Activated CD4-positive, alpha-beta memory T cell treated with anti-CD3 and anti-CD28 coated beads for 36 hours (primary cell): ENCODE measurements around the gene UVSSA. TPM values are rescaled to one million over a fixed set of nuclear protein-coding genes. Genes with fewer than 3 reads are reported as not detected.
"Not testable (repeated sequence)": the region's sequence is repeated elsewhere in the genome, so short reads cannot be mapped to it uniquely, and the experiment has no call there.

Experiments
- CTCF ChIA-PET: fragments of 350-600 bp; sonication (Branson Sonifier 250); formaldehyde crosslinking; loops from one replicate; lab custom pipeline; 2021; ENCODE audit warnings: antibody characterized with exemption, inconsistent platforms; lab: Charles Lee
- POLR2A ChIA-PET: fragments of 350-600 bp; sonication (Branson Sonifier 250); formaldehyde crosslinking; loops from one replicate; lab custom pipeline; 2021; ENCODE audit warnings: antibody characterized with exemption; lab: Charles Lee
- DNase-seq: peaks from one replicate; pipeline ENCODE4 v3.0.0-alpha.2; 2020
- H3K27ac Mint-ChIP-seq: one replicate; pipeline ENCODE4 v1.8.0; 2021; ENCODE audit warnings: mixed read lengths
- H3K27me3 Mint-ChIP-seq: one replicate; pipeline ENCODE4 v1.8.0; 2021; ENCODE audit warnings: mixed read lengths
- H3K36me3 Mint-ChIP-seq: one replicate; pipeline ENCODE4 v1.8.0; 2021; ENCODE audit warnings: mixed read lengths
- H3K4me1 Mint-ChIP-seq: one replicate; pipeline ENCODE4 v1.8.0; 2021; ENCODE audit warnings: low read depth, mixed read lengths
- H3K4me3 Mint-ChIP-seq: one replicate; pipeline ENCODE4 v1.8.0; 2021; ENCODE audit warnings: mild to moderate bottlenecking, mixed read lengths
- H3K9me3 Mint-ChIP-seq: one replicate; pipeline ENCODE4 v1.8.0; 2021; ENCODE audit warnings: mixed read lengths
- intact Hi-C: fragments of 100-400 bp; cut with micrococcal nuclease; formaldehyde crosslinking; loops from one replicate; pipeline ENCODE4 v1.15.1; 2023
- total RNA-seq, 2 experiments: library from RNA; stranded (reverse); gene quantifications; one replicate each; pipeline ENCODE4 v1.2.3, GENCODE V29; 2021

The UVSSA gene
- total RNA-seq, 2 experiments from 2014 or later, result 20.2 to 21.5 TPM

DNA sequence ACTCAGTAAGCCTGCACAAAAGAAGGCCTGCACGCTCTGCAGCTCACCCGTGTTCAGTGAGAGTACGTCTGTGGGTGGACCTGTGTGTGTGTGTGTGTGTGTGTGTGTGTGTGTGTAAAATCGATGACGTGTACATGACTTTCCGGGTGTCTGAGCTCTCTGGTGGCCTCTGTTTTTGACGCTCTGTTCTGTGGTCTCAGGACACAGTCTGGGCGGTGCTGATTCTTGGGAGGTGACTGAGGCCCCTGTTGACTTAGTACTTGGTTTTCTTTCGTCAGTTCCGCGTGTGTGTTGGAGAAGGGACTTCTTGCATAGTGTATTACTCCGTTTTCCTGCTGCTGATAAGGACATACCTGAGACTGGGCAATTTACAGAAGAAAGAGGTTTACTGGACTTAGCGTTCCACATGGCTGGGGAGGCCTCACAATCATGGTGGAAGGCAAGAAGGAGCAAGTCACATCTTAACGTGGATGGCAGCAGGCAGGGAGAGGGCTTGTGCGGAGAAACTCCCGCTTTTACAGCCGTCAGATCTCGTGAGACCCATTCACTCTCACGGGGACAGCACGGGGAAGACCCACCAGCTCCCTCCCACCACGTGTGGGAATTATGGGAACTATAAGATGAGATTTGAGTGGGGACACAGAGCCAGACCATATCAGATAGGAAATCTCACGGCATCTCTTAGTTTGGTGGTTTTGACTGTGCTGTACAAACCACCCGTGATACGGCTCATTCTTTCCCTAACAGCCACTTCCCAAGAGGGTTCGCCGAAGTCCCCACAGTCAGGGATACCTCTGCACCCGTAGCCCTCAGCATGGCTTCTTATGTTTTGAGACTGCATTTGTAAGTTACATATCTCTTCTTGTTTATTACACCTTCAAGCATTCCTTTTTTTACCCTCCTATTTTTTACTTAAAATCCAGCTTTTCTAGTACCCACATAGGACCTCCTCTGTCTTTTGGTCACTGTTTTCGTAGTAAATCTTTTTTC is 24.5 kb downstream of the UVSSA start:
- DNase-seq, result no peak
- H3K4me3 Mint-ChIP-seq, result no peak overlapping the region
- H3K27me3 Mint-ChIP-seq, result no peaks in the 10 kb centered on the region
- intact Hi-C loops, result no loop called here
- ChIA-PET POLR2A (no interaction called here), CTCF (no interaction called here)
- no peaks in the 10 kb centered on the region for H3K4me1 Mint-ChIP-seq
- H3K36me3 Mint-ChIP-seq, result peaks cover 13% of the 10 kb centered on the region
- no peak overlapping the region for H3K27ac Mint-ChIP-seq
- no peaks in the 10 kb centered on the region for H3K9me3 Mint-ChIP-seq

- H3K4me3 Mint-ChIP-seq, intact Hi-C loops, H3K27ac Mint-ChIP-seq, DNase-seq, H3K4me1 Mint-ChIP-seq, CTCF ChIA-PET, POLR2A ChIA-PET, H3K9me3 Mint-ChIP-seq, H3K27me3 Mint-ChIP-seq: not testable (repeated sequence)
- H3K36me3 Mint-ChIP-seq, result peaks cover 13% of the 10 kb centered on the region
These were observed 25.6 kb downstream of the UVSSA start for GRCh38 chr4:1372576-1372975.

DNA sequence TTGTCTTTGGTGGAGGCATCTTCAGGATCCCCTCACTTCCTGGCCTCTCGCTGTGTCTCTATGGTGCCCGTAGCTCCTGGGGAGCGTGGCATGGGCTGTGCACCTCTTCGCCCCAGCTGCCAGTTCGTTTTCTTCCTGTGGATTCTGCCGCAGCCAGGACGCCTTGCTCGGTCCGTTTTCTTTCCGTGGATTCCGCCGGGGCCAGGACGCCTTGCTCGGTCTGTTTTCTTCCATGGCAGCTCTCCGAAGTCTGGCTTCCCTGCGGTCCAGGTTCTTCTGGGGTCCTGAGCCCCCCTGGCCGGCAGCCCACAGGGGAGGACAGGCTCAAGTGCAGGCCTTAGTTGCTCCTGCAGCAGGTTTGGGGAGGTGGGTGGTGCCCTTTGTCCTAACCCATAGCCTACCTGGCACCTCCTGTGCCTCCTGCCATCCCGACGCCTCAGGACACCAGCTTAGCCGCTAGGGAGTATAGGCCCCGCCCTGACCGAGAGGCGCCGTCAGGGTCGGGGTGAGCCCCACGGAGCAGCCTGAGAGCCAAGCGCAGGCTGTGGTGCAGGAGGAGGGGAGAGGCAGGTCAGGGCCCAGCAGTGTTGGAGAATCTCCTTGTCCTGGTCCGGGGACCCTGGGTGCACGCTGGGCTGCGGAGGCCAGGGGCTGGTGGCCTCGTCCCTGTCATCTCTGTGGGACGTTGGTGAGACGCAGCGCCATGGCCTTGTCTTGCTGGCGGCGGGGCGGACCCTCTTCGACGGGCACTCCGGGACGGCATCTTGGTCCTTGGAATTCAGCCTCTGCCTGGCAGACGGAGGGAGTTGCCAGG is 27.1 kb downstream of the UVSSA start:
- DNase-seq, result no peak
- H3K9me3 Mint-ChIP-seq, result no peaks in the 10 kb centered on the region
- POLR2A ChIA-PET, result no interaction called here
- H3K36me3 Mint-ChIP-seq, result peaks cover 13% of the 10 kb centered on the region
- no peak overlapping the region for H3K27ac Mint-ChIP-seq
- no peaks in the 10 kb centered on the region for H3K27me3 Mint-ChIP-seq
- H3K4me3 Mint-ChIP-seq, result no peak overlapping the region
- intact Hi-C loops, result no loop called here
- H3K4me1 Mint-ChIP-seq, result no peaks in the 10 kb centered on the region
- CTCF ChIA-PET, result no interaction called here

GRCh38 chr4:1374706-1375045 is 27.7 kb downstream of the UVSSA start:
- CTCF ChIA-PET, result no interaction called here

GRCh38 chr4:1375051-1375721 is 28.2 kb downstream of the UVSSA start:
- Mint-ChIP-seq H3K27ac (no peak overlapping the region), H3K4me3 (no peak overlapping the region), H3K27me3 (no peaks in the 10 kb centered on the region), H3K9me3 (no peaks in the 10 kb centered on the region), H3K4me1 (no peaks in the 10 kb centered on the region), H3K36me3 (peaks cover 13% of the 10 kb centered on the region)
- ChIA-PET CTCF (no interaction called here), POLR2A (no interaction called here)
- no peak for DNase-seq
- intact Hi-C loops, result no loop called here

More at GRCh38 chr4:1374706-1375045, 27.7 kb downstream of the UVSSA start:
- Mint-ChIP-seq H3K4me1 (no peaks in the 10 kb centered on the region), H3K4me3 (no peak overlapping the region), H3K27me3 (no peaks in the 10 kb centered on the region), H3K27ac (no peak overlapping the region), H3K36me3 (peaks cover 13% of the 10 kb centered on the region), H3K9me3 (no peaks in the 10 kb centered on the region)
- intact Hi-C loops, result no loop called here
- POLR2A ChIA-PET, result no interaction called here
- DNase-seq, result no peak

DNA sequence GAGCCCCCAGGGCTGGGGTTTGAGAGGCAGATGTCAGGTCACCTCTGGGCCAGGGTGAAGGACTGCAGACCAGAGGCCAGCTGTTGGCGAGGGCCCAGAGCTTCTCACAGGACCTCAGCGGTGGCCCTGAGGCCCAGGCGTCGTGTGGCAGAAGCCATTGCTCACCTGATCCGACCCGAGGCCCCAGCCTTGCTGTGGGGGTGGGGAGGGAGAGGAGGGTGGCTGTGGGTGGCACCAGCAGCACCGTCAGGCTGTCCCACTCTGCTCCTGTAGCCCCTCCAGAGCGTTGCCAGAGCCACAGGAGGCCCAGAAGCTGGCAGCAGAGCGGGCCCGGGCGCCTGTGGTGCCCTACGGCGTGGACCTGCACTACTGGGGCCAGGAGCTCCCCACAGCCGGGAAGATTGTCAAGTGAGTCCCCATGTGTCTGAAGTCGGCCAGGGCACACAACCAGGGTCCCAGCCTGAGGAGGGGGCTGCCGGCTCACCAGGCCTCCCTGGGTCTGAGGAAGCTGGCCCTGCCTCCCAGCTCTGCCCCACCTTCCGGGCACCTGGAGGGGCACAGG is 28.8 kb downstream of the UVSSA start:
- Mint-ChIP-seq H3K4me3 (no peak overlapping the region), H3K27me3 (no peaks in the 10 kb centered on the region), H3K4me1 (no peaks in the 10 kb centered on the region), H3K36me3 (peaks cover 13% of the 10 kb centered on the region), H3K27ac (no peak overlapping the region), H3K9me3 (no peaks in the 10 kb centered on the region)
- no peak for DNase-seq
- POLR2A ChIA-PET, result no interaction called here
- CTCF ChIA-PET, result interaction anchor here (0.6 kb wide), 1 partner anchor 229 kb away, joined by 3 read pairs; no protein-coding TSS in a partner anchor
- intact Hi-C loops, result no loop called here

- Mint-ChIP-seq H3K9me3 (no peaks in the 10 kb centered on the region), H3K4me3 (no peak overlapping the region), H3K36me3 (peaks cover 7% of the 10 kb centered on the region), H3K4me1 (no peaks in the 10 kb centered on the region), H3K27ac (no peak overlapping the region), H3K27me3 (no peaks in the 10 kb centered on the region)
- intact Hi-C loops, result no loop called here
- DNase-seq, result no peak
- ChIA-PET CTCF (interaction anchor here (0.6 kb wide), 1 partner anchor 229 kb away, joined by 3 read pairs; no protein-coding TSS in a partner anchor), POLR2A (no interaction called here)
These were observed 29.4 kb downstream of the UVSSA start for GRCh38 chr4:1376391-1376840.

- Mint-ChIP-seq H3K4me3 (no peak overlapping the region), H3K4me1 (no peaks in the 10 kb centered on the region), H3K36me3 (peaks cover 5% of the 10 kb centered on the region), H3K27me3 (no peaks in the 10 kb centered on the region), H3K9me3 (no peaks in the 10 kb centered on the region), H3K27ac (no peak overlapping the region)
- CTCF ChIA-PET, result no interaction called here
- DNase-seq, result no peak
- POLR2A ChIA-PET, result no interaction called here
- intact Hi-C loops, result no loop called here
These were observed 30.0 kb downstream of the UVSSA start for GRCh38 chr4:1376841-1377605.

- no peaks in the 10 kb centered on the region for H3K27me3 Mint-ChIP-seq
- H3K4me3 Mint-ChIP-seq, result no peak overlapping the region
- H3K9me3 Mint-ChIP-seq, result no peaks in the 10 kb centered on the region
- intact Hi-C loops, result no loop called here
- no peak for DNase-seq
- H3K4me1 Mint-ChIP-seq, result no peaks in the 10 kb centered on the region
- no peaks in the 10 kb centered on the region for H3K36me3 Mint-ChIP-seq
- ChIA-PET CTCF (no interaction called here), POLR2A (no interaction called here)
- no peak overlapping the region for H3K27ac Mint-ChIP-seq
These were observed 30.7 kb downstream of the UVSSA start for GRCh38 chr4:1377606-1378261.

DNA sequence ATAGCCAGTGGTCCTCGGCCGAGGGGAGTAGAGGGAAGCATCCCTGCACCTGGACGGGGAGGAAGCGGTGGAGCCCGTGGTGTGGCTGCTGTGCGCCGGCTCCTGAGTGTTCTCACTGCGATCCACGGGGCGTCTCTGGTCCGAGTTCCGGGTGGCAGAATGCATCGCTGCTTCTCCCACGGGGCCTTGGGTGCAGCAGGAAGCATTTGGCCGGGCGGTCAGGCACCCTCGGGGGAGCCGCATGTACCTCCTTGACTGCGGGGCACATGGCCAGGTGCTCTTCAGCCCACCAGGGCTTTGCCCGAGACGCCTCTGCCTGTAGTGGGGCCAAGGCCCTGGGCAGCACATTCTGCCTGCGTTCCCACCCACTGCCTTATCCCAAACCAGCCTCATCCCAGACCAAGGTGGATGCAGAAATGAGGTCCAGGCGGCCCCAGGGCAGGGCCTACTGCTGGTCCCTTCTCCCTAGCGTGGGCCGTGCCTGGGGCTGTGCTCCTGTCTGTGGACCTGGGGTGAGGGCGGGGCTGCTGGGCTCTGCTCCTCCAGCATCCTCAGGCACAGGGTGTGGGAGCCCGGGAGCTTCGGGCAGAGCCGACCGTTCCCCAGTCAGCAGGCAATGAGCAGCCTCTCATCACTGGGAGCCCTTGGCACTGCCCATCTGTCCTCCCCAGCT is 31.7 kb downstream of the UVSSA start:
- no peaks in the 10 kb centered on the region for H3K36me3 Mint-ChIP-seq
- no peak overlapping the region for H3K27ac Mint-ChIP-seq
- H3K4me3 Mint-ChIP-seq, result no peak overlapping the region
- no peaks in the 10 kb centered on the region for H3K9me3 Mint-ChIP-seq
- intact Hi-C loops, result no loop called here
- DNase-seq, result no peak
- ChIA-PET POLR2A (no interaction called here), CTCF (no interaction called here)
- H3K27me3 Mint-ChIP-seq, result no peaks in the 10 kb centered on the region
- no peaks in the 10 kb centered on the region for H3K4me1 Mint-ChIP-seq
